MCF 10A (cell line): ENCODE data around the gene CMBL. TPM values are rescaled to one million over a fixed set of nuclear protein-coding genes. Genes with fewer than 3 reads are reported as not detected.

Source experiments
- BruUV-seq: library from RNA; stranded (reverse); fragments of 400-500 nt; replicated peaks from 2 replicates; lab custom pipeline; 2021; lab: Mats Ljungman, UMichigan
- CTCF ChIA-PET: fragments of 300-600 bp; sonication (Branson Sonifier 250); formaldehyde crosslinking; extraction: SDS; loops from one replicate; lab custom pipeline; 2021; ENCODE audit warnings: antibody characterized with exemption, inconsistent platforms; lab: Yijun Ruan, JAX
- POLR2A ChIA-PET: fragments of 300-600, 350-650 bp; sonication (Branson Sonifier 250); formaldehyde crosslinking; extraction: SDS; loops from one replicate; lab custom pipeline; 2020; ENCODE audit warnings: antibody characterized with exemption, inconsistent platforms; lab: Yijun Ruan, JAX
- DNase-seq: peaks from one replicate; pipeline ENCODE4 v3.0.0-alpha.2; 2018; ENCODE audit not compliant: unreplicated experiment
- H3K27ac Mint-ChIP-seq: one replicate; pipeline ENCODE4 v1.8.0; 2022; ENCODE audit warnings: mild to moderate bottlenecking, low read depth, mixed read lengths; ENCODE audit not compliant: unreplicated experiment
- H3K27me3 Mint-ChIP-seq: one replicate; pipeline ENCODE4 v1.8.0; 2022; ENCODE audit warnings: mixed read lengths; ENCODE audit not compliant: insufficient read depth, unreplicated experiment
- H3K36me3 Mint-ChIP-seq: one replicate; pipeline ENCODE4 v1.8.0; 2022; ENCODE audit warnings: mild to moderate bottlenecking, moderate library complexity, mixed read lengths; ENCODE audit not compliant: insufficient read depth, unreplicated experiment
- H3K4me1 Mint-ChIP-seq: one replicate; pipeline ENCODE4 v1.8.0; 2022; ENCODE audit warnings: mixed read lengths; ENCODE audit not compliant: insufficient read depth, unreplicated experiment
- H3K4me3 Mint-ChIP-seq: one replicate; pipeline ENCODE4 v1.8.0; 2022; ENCODE audit warnings: mild to moderate bottlenecking, moderate library complexity, mixed read lengths; ENCODE audit not compliant: unreplicated experiment
- H3K9me3 Mint-ChIP-seq: one replicate; pipeline ENCODE4 v1.8.0; 2022; ENCODE audit warnings: mixed read lengths; ENCODE audit not compliant: unreplicated experiment
- CTCF ChIP-seq: fragments of 200-600 bp; IDR thresholded peaks from one replicate; pipeline ENCODE4 v1.8.0; 2022; ENCODE audit warnings: antibody characterized with exemption, mild to moderate bottlenecking; ENCODE audit not compliant: unreplicated experiment
- intact Hi-C: fragments of 100-400 bp; cut with micrococcal nuclease; formaldehyde crosslinking; loops from 2 replicates; pipeline ENCODE4 v1.14.1; 2022
- total RNA-seq: library from RNA; stranded (reverse); gene quantifications from 2 replicates; pipeline ENCODE4 v1.2.3, GENCODE V29; 2022

CMBL gene
- total RNA-seq, 1 experiment from 2014 or later: 24.9 TPM

- Mint-ChIP-seq H3K36me3 (peaks cover 75% of the 10 kb centered on the region), H3K4me3 (no peak overlapping the region), H3K9me3 (no peaks in the 10 kb centered on the region), H3K4me1 (peaks cover 20% of the 10 kb centered on the region), H3K27me3 (no peaks in the 10 kb centered on the region), H3K27ac (no peak overlapping the region)
- TF ChIP-seq CTCF: no peak
- POLR2A ChIA-PET: interaction anchor here (0.7 to 4.7 kb wide), 6 partner anchors 10 to 159 kb away, joined by 3 to 19 read pairs (median 13); partner anchors contain the start of genes ATPSCKMT, CCT5 and MARCHF6
- BruUV-seq: TSS peak; percentile 2
- CTCF ChIA-PET: interaction anchor here (0.7 to 1.6 kb wide), 4 partner anchors 8 to 160 kb away, joined by 3 to 4 read pairs (median 4); no protein-coding TSS in a partner anchor
- intact Hi-C loops: no loop called here
- no peak for DNase-seq
Measured at GRCh38 chr5:10264604-10265003, 43.1 kb downstream of the CMBL start.

GRCh38 chr5:10262995-10263394 lies 44.7 kb downstream of the CMBL start:
- no peak for TF ChIP-seq CTCF
- no peak for DNase-seq
- H3K27me3 Mint-ChIP-seq: no peaks in the 10 kb centered on the region
- BruUV-seq: no TSS peak
- H3K36me3 Mint-ChIP-seq: peaks cover 91% of the 10 kb centered on the region
- CTCF ChIA-PET: interaction anchor here (1.0 to 1.4 kb wide), 2 partner anchors 11 to 160 kb away, joined by 3 to 6 read pairs; no protein-coding TSS in a partner anchor
- POLR2A ChIA-PET: interaction anchor here (0.8 to 4.7 kb wide), 3 partner anchors 9 to 12 kb away, joined by 3 to 19 read pairs (median 18); partner anchors contain the start of genes ATPSCKMT and CCT5
- H3K27ac Mint-ChIP-seq: no peak overlapping the region
- no peaks in the 10 kb centered on the region for H3K9me3 Mint-ChIP-seq
- no peak overlapping the region for H3K4me3 Mint-ChIP-seq
- intact Hi-C loops: no loop called here
- H3K4me1 Mint-ChIP-seq: peaks cover 18% of the 10 kb centered on the region

GRCh38 chr5:10262121-10262774 lies 45.5 kb downstream of the CMBL start:
- intact Hi-C loops: no loop called here

More at GRCh38 chr5:10262121-10262774, 45.5 kb downstream of the CMBL start:
- BruUV-seq: no TSS peak
- Mint-ChIP-seq H3K4me3 (no peak overlapping the region), H3K27me3 (no peaks in the 10 kb centered on the region), H3K36me3 (peaks cover 96% of the 10 kb centered on the region), H3K9me3 (no peaks in the 10 kb centered on the region), H3K27ac (no peak overlapping the region), H3K4me1 (peaks cover 11% of the 10 kb centered on the region)
- no peak for DNase-seq
- POLR2A ChIA-PET: interaction anchor here (0.8 to 4.7 kb wide), 3 partner anchors 8 to 11 kb away, joined by 3 to 18 read pairs (median 3); no protein-coding TSS in a partner anchor
- no peak for TF ChIP-seq CTCF
- CTCF ChIA-PET: interaction anchor here (1.4 to 1.5 kb wide), 2 partner anchors 10 to 21 kb away, joined by 4 to 6 read pairs; no protein-coding TSS in a partner anchor
